ENCODE results near the gene TPCN2. TPM values are rescaled to one million over a fixed set of nuclear protein-coding genes. Genes with fewer than 3 reads are reported as not detected.

TPCN2 gene
- total and polyA plus RNA-seq, 2 of the 4 experiments (the other 2 are of a cell fraction), result 3.4 to 8.0 TPM

DNA sequence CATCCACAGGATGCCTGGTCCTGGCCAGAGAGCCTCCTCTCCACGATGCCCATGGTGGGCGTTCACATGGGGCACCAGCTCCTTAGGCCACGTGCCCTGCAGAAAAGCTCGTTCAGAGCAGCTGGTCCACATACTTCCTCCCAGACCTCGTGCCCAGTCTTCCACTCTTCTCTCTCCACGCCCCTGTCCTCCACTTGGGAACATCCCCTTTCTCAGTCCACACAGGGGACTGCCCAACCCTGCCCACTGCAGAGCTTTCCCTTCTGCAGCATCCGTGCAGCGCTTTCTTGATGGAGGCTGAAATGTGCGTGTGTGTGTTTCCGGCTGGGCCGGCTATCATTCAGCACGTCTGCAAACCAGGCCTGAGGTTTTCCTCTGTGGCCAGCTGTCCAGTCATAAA, 11.3 kb downstream of the TPCN2 start:
- Histone ChIP-seq H2BK20ac (ENCODE audit: low read depth, low read length) (no peak overlapping the region), H3K79me1 (ENCODE audit: low read depth in 1 of 2, low read length in 2 of 2) (peaks cover 12 to 35% of the 10 kb centered on the region in 2 experiments; a peak in 3 of 4 replicates), H3K27ac (ENCODE audit: insufficient read depth, low read length) (no peak overlapping the region), H3K18ac (ENCODE audit: low read depth, low read length) (no peak overlapping the region), H2BK120ac (ENCODE audit: low read depth, low read length) (no peak overlapping the region), H2AFZ (replicated peaks; ENCODE audit: low read length, poor library complexity) (no peak overlapping the region), H4K91ac (ENCODE audit: insufficient read depth, low read depth, low read length) (no peak overlapping the region), H4K8ac (ENCODE audit: low read depth in 2 of 2, low read length in 2 of 2) (no peak overlapping the region), H4K5ac (ENCODE audit: low read depth, low read length) (no peak overlapping the region), H3K9ac (ENCODE audit: low read depth, low read length) (no peak overlapping the region), H3K27me3 (ENCODE audit: control insufficient read depth, insufficient read depth, low read length) (no peaks in the 10 kb centered on the region), H3K36me3 (ENCODE audit: control insufficient read depth, insufficient read depth, low read length) (peaks cover 48% of the 10 kb centered on the region), H3K14ac (replicated peaks; ENCODE audit: low read depth, low read length) (no peak overlapping the region), H3K9me1 (ENCODE audit: insufficient read depth, low read length) (no peaks in the 10 kb centered on the region), H3K23ac (ENCODE audit: low read depth, low read length) (no peak overlapping the region), H2AK5ac (ENCODE audit: low read depth, low read length) (no peak overlapping the region), H3K4ac (ENCODE audit: low read depth, low read length) (no peak overlapping the region), H3K4me2 (ENCODE audit: low read depth, low read length) (no peak overlapping the region), H3K4me1 (ENCODE audit: control insufficient read depth, insufficient read depth, low read length) (no peaks in the 10 kb centered on the region), H2BK15ac (ENCODE audit: low read depth, low read length) (no peak overlapping the region), H2BK5ac (ENCODE audit: low read depth, low read length, poor library complexity, severe bottlenecking) (no peak overlapping the region), H3K4me3 (ENCODE audit: insufficient read depth, low read depth, low read length) (no peak overlapping the region), H2AK9ac (replicated peaks; ENCODE audit: low read depth, low read length, poor library complexity) (no peak overlapping the region), H3K9me3 (ENCODE audit: control insufficient read depth, insufficient read depth, low read length) (no peaks in the 10 kb centered on the region), H4K20me1 (ENCODE audit: insufficient read depth, low read length) (peaks cover 24% of the 10 kb centered on the region), H3K56ac (ENCODE audit: extremely low read depth, insufficient read depth, low read length) (no peak overlapping the region)
- no TSS peak for BruUV-seq (replicated peaks)
- POLR2A ChIA-PET (ENCODE audit: unreplicated experiment), result no interaction called here
- dilution Hi-C loops (cut with HindIII; ENCODE audit: low sequenced_read_pairs, unreplicated experiment) (no loop called here), in situ Hi-C loops (cut with MboI; ENCODE audit: low sequenced_read_pairs) (no loop called here), intact Hi-C loops (cut with micrococcal nuclease) (no loop called here)
- DNase-seq, result no peak
- no peak for ATAC-seq (ENCODE audit: low read depth)
- TF ChIP-seq MAFK (IDR thresholded peaks at IDR 0.05; ENCODE audit: low read depth, low read length) (no peak), MXI1 (IDR thresholded peaks at IDR 0.05; ENCODE audit: borderline replicate concordance, low read depth, low read length) (no peak), POLR2A (IDR thresholded peaks at IDR 0.05; ENCODE audit: low read depth, low read length) (no peak)
- TF ChIP-seq, protein P1, sequence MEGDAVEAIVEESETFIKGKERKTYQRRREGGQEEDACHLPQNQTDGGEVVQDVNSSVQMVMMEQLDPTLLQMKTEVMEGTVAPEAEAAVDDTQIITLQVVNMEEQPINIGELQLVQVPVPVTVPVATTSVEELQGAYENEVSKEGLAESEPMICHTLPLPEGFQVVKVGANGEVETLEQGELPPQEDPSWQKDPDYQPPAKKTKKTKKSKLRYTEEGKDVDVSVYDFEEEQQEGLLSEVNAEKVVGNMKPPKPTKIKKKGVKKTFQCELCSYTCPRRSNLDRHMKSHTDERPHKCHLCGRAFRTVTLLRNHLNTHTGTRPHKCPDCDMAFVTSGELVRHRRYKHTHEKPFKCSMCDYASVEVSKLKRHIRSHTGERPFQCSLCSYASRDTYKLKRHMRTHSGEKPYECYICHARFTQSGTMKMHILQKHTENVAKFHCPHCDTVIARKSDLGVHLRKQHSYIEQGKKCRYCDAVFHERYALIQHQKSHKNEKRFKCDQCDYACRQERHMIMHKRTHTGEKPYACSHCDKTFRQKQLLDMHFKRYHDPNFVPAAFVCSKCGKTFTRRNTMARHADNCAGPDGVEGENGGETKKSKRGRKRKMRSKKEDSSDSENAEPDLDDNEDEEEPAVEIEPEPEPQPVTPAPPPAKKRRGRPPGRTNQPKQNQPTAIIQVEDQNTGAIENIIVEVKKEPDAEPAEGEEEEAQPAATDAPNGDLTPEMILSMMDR (conservative IDR thresholded peaks at IDR 0.05; ENCODE audit: low read depth, low read length), result no peak
- CTCF ChIA-PET, result no interaction called here
- 95% methylated on average over 4 of the region's 12 CpGs; no CpG with 5 or more reads in 1 of the 2 experiments for WGBS, 2 experiments (ENCODE audit: extremely low coverage in 2 of 2, insufficient read length in 1 of 2)

All from IMR-90 (cell line).